Hepatocyte (in vitro differentiated cells): Measurements from ENCODE around the gene LRRC63. TPM values are rescaled to one million over a fixed set of nuclear protein-coding genes. Genes with fewer than 3 reads are reported as not detected.

Experiments used
- DNase-seq: peaks from one replicate; pipeline ENCODE4 v3.0.0-alpha.2; 2016; ENCODE audit warnings: low spot score
- H2AFZ ChIP-seq: fragments of 200-600 bp; sonication (generic); 2 replicates; pipeline ENCODE4 v1.6.0; 2016; ENCODE audit warnings: antibody characterized with exemption, mild to moderate bottlenecking
- H3K27ac ChIP-seq: fragments of 200-600 bp; sonication (generic); 2 replicates; pipeline ENCODE4 v1.5.1; 2016; ENCODE audit warnings: mild to moderate bottlenecking
- H3K27me3 ChIP-seq: fragments of 200-600 bp; sonication (generic); 2 replicates; pipeline ENCODE4 v1.6.1; 2016
- H3K36me3 ChIP-seq: fragments of 200-600 bp; sonication (generic); replicated peaks from 2 replicates; pipeline ENCODE4 v1.5.1; 2016; ENCODE audit warnings: low read depth; ENCODE audit not compliant: insufficient read depth
- H3K4me1 ChIP-seq: fragments of 200-600 bp; sonication (generic); 2 replicates; pipeline ENCODE4 v1.5.1; 2016; ENCODE audit warnings: mild to moderate bottlenecking, moderate library complexity; ENCODE audit not compliant: insufficient read depth
- H3K4me2 ChIP-seq: fragments of 200-600 bp; sonication (generic); 2 replicates; pipeline ENCODE4 v1.6.0; 2016
- H3K4me3 ChIP-seq: fragments of 200-600 bp; sonication (generic); 2 replicates; pipeline ENCODE4 v1.5.1; 2016; ENCODE audit warnings: mild to moderate bottlenecking
- H3K79me2 ChIP-seq: fragments of 200-600 bp; sonication (generic); 2 replicates; pipeline ENCODE4 v1.6.0; 2017; ENCODE audit warnings: mild to moderate bottlenecking
- H3K9me2 ChIP-seq: fragments of 200-600 bp; sonication (generic); replicated peaks from 2 replicates; pipeline ENCODE4 v1.6.0; 2017; ENCODE audit warnings: mild to moderate bottlenecking; ENCODE audit not compliant: insufficient read depth
- H3K9me3 ChIP-seq: fragments of 200-600 bp; sonication (generic); 2 replicates; pipeline ENCODE4 v1.5.1; 2016; ENCODE audit warnings: low read depth, mild to moderate bottlenecking
- H4K20me1 ChIP-seq: fragments of 200-600 bp; sonication (generic); 2 replicates; pipeline ENCODE4 v1.6.0; 2016; ENCODE audit warnings: mild to moderate bottlenecking; ENCODE audit not compliant: insufficient read depth, poor library complexity, severe bottlenecking
- CTCF ChIP-seq: fragments of 200-600 bp; sonication (generic); IDR thresholded peaks from 2 replicates; pipeline ENCODE4 v1.5.1; 2016; ENCODE audit warnings: antibody characterized with exemption, mild to moderate bottlenecking; ENCODE audit not compliant: poor library complexity
- EZH2 ChIP-seq: fragments of 200-600 bp; sonication (generic); IDR thresholded peaks from 2 replicates; pipeline ENCODE4 v1.6.1; 2016; ENCODE audit warnings: antibody characterized with exemption, mild to moderate bottlenecking, borderline replicate concordance
- EZH2phosphoT487 ChIP-seq: fragments of 200-600 bp; sonication (generic); IDR thresholded peaks from one replicate; pipeline ENCODE4 v1.6.1; 2018; ENCODE audit warnings: antibody characterized with exemption, mild to moderate bottlenecking, low read depth, moderate library complexity; ENCODE audit not compliant: unreplicated experiment, severe bottlenecking
- WGBS: methylation state at CpG from one replicate; pipeline ENCODE4 v1.1.6; 2016; ENCODE audit warnings: low lambda C conversion rate; ENCODE audit errors: missing lambda C conversion rate; 5-methylcytosine and 5-hydroxymethylcytosine counted together
- polyA plus RNA-seq: library from polyadenylated mRNA; unstranded; fragments of >200 nt; fragmentation: Nextera tagmentation; extraction: Ambion mirVana; gene quantifications from 2 replicates; pipeline ENCODE4 v1.2.1, GENCODE V29; 2016
- total RNA-seq: library from RNA; depleted of rRNA; stranded (reverse); fragments of >200 nt; gene quantifications from 2 replicates; pipeline ENCODE4 v1.2.3, GENCODE V29; 2014

LRRC63 gene
- total and polyA plus RNA-seq, 2 experiments from 2014 or later = not detected

GRCh38 chr13:46313432-46314257, 101.9 kb downstream of the LRRC63 start:
- TF ChIP-seq CTCF = no peak
- TF ChIP-seq EZH2 = no peak
- TF ChIP-seq EZH2phosphoT487 = no peak
- Histone ChIP-seq H3K9me3 (no peaks in the 10 kb centered on the region), H3K79me2 (no peaks in the 10 kb centered on the region), H3K4me1 (no peaks in the 10 kb centered on the region), H3K9me2 (no peaks in the 10 kb centered on the region), H3K36me3 (no peaks in the 10 kb centered on the region), H4K20me1 (no peaks in the 10 kb centered on the region), H3K4me2 (no peak overlapping the region), H3K27me3 (no peaks in the 10 kb centered on the region), H3K27ac (no peak overlapping the region), H2AFZ (no peak overlapping the region), H3K4me3 (no peak overlapping the region)
- 85% methylated on average over 6 of the region's 6 CpGs for WGBS
- no peak for DNase-seq

GRCh38 chr13:46314587-46314986, 102.9 kb downstream of the LRRC63 start:
- Histone ChIP-seq H3K4me2 (no peak overlapping the region), H3K79me2 (no peaks in the 10 kb centered on the region), H2AFZ (no peak overlapping the region), H4K20me1 (no peaks in the 10 kb centered on the region), H3K36me3 (no peaks in the 10 kb centered on the region), H3K9me2 (no peaks in the 10 kb centered on the region), H3K27ac (no peak overlapping the region), H3K9me3 (no peaks in the 10 kb centered on the region), H3K27me3 (no peaks in the 10 kb centered on the region), H3K4me1 (no peaks in the 10 kb centered on the region), H3K4me3 (no peak overlapping the region)
- no peak for DNase-seq
- 97% methylated on average over 1 of the region's 1 CpG for WGBS
- TF ChIP-seq CTCF = no peak
- no peak for TF ChIP-seq EZH2phosphoT487
- no peak for TF ChIP-seq EZH2

GRCh38 chr13:46315036-46315435, 103.3 kb downstream of the LRRC63 start:
- no peaks in the 10 kb centered on the region for H3K27me3 ChIP-seq
- no peak overlapping the region for H3K27ac ChIP-seq
- H3K4me2 ChIP-seq = no peak overlapping the region
- no peaks in the 10 kb centered on the region for H3K9me2 ChIP-seq
- TF ChIP-seq EZH2 (no peak), EZH2phosphoT487 (no peak), CTCF (no peak)
- no peak overlapping the region for H3K4me3 ChIP-seq
- no peaks in the 10 kb centered on the region for H3K79me2 ChIP-seq
- no peaks in the 10 kb centered on the region for H3K4me1 ChIP-seq
- no peaks in the 10 kb centered on the region for H3K9me3 ChIP-seq
- no peak for DNase-seq
- H4K20me1 ChIP-seq = no peaks in the 10 kb centered on the region
- H2AFZ ChIP-seq = no peak overlapping the region
- no peaks in the 10 kb centered on the region for H3K36me3 ChIP-seq
